ENCODE measurements around the gene TMEM26. TPM values are rescaled to one million over a fixed set of nuclear protein-coding genes. Genes with fewer than 3 reads are reported as not detected.
A peak's percentile ranks its signal among the peaks of the same experiment; 100 is the strongest.

Gene TMEM26
- total RNA-seq, 1 donor from 2014 or later, result 0.18 TPM

DNA sequence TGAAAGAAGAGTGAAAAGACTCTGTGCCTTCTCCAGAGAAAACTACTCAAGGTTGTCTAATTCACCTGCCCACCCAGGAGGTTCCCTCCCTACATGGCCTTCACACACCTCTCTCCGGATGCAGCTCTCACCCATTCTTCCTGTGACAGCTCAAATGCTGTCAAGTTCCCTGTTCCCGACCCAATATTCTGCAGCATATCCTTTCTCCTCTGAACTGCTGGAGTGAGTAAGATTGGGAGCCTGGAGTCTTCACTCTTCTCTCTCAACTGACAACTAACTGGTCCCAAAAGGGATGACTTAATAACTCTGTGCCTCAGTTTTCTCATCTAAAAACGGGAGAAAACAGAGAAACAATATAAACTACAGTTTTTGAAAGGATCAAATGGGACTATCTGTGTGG, 5.1 kb downstream of the TMEM26 start:
- Mint-ChIP-seq H3K4me1 (ENCODE audit: low read depth, unreplicated experiment) (no peaks in the 10 kb centered on the region), H3K36me3 (ENCODE audit: low read depth, unreplicated experiment) (no peaks in the 10 kb centered on the region), H3K4me3 (ENCODE audit: unreplicated experiment) (no peak overlapping the region), H3K27me3 (ENCODE audit: low read depth, unreplicated experiment) (peaks cover 21% of the 10 kb centered on the region), H3K27ac (ENCODE audit: unreplicated experiment) (no peak overlapping the region), H3K9me3 (ENCODE audit: unreplicated experiment) (no peaks in the 10 kb centered on the region)
- Histone ChIP-seq H4K20me1 (ENCODE audit: insufficient read depth, low read length) (no peaks in the 10 kb centered on the region), H3K4me2 (ENCODE audit: low read length) (no peak overlapping the region), H3K4me1 (ENCODE audit: insufficient read depth, low read length) (peaks cover 8% of the 10 kb centered on the region), H3K9me3 (ENCODE audit: insufficient read depth, low read depth, low read length) (no peaks in the 10 kb centered on the region), H2AFZ (ENCODE audit: low read depth, low read length) (no peak overlapping the region), H3K27ac (ENCODE audit: low read depth, low read length) (no peak overlapping the region), H3K36me3 (ENCODE audit: insufficient read depth, low read length) (no peaks in the 10 kb centered on the region), H3K27me3 (ENCODE audit: insufficient read depth, low read length) (no peaks in the 10 kb centered on the region), H3K9ac (ENCODE audit: low read length) (no peak overlapping the region), H3K4me3 (ENCODE audit: insufficient read depth, low read depth, low read length) (no peak overlapping the region), H3K79me2 (ENCODE audit: insufficient read depth, low read length) (no peaks in the 10 kb centered on the region)
- DNase-seq (ENCODE audit: low read depth) (no peak), FAIRE-seq (no peak)
- TF ChIP-seq EZH2 (IDR thresholded peaks at IDR 0.05; ENCODE audit: insufficient read depth, low read length), result no peak
- TF ChIP-seq, protein P1, sequence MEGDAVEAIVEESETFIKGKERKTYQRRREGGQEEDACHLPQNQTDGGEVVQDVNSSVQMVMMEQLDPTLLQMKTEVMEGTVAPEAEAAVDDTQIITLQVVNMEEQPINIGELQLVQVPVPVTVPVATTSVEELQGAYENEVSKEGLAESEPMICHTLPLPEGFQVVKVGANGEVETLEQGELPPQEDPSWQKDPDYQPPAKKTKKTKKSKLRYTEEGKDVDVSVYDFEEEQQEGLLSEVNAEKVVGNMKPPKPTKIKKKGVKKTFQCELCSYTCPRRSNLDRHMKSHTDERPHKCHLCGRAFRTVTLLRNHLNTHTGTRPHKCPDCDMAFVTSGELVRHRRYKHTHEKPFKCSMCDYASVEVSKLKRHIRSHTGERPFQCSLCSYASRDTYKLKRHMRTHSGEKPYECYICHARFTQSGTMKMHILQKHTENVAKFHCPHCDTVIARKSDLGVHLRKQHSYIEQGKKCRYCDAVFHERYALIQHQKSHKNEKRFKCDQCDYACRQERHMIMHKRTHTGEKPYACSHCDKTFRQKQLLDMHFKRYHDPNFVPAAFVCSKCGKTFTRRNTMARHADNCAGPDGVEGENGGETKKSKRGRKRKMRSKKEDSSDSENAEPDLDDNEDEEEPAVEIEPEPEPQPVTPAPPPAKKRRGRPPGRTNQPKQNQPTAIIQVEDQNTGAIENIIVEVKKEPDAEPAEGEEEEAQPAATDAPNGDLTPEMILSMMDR (IDR thresholded peaks at IDR 0.05; ENCODE audit: insufficient read depth, low read depth, low read length), result no peak

GRCh38 chr10:61439058-61439609, 14.0 kb downstream of the TMEM26 start:
- no peak overlapping the region for H3K4me3 Mint-ChIP-seq (ENCODE audit: unreplicated experiment)
- no peaks in the 10 kb centered on the region for H3K36me3 ChIP-seq (ENCODE audit: insufficient read depth, low read length)
- no peak for DNase-seq (ENCODE audit: low read depth)
- H3K4me2 ChIP-seq (ENCODE audit: low read length), result peak overlapping the region; percentile 9
- no peaks in the 10 kb centered on the region for H3K4me1 ChIP-seq (ENCODE audit: insufficient read depth, low read length)
- H3K27me3 Mint-ChIP-seq (ENCODE audit: low read depth, unreplicated experiment), result peaks cover 1% of the 10 kb centered on the region
- no peaks in the 10 kb centered on the region for H4K20me1 ChIP-seq (ENCODE audit: insufficient read depth, low read length)
- no peak overlapping the region for H3K27ac Mint-ChIP-seq (ENCODE audit: unreplicated experiment)
- no peaks in the 10 kb centered on the region for H3K27me3 ChIP-seq (ENCODE audit: insufficient read depth, low read length)
- H3K9ac ChIP-seq (ENCODE audit: low read length), result no peak overlapping the region
- no peak overlapping the region for H3K4me3 ChIP-seq (ENCODE audit: insufficient read depth, low read depth, low read length)
- TF ChIP-seq, protein P1 (IDR thresholded peaks at IDR 0.05; ENCODE audit: insufficient read depth, low read depth, low read length), result no peak
- no peak for TF ChIP-seq EZH2 (IDR thresholded peaks at IDR 0.05; ENCODE audit: insufficient read depth, low read length)
- H3K4me1 Mint-ChIP-seq (ENCODE audit: low read depth, unreplicated experiment), result peaks cover 8% of the 10 kb centered on the region
- H3K9me3 ChIP-seq (ENCODE audit: insufficient read depth, low read depth, low read length), result no peaks in the 10 kb centered on the region
- H3K27ac ChIP-seq (ENCODE audit: low read depth, low read length), result no peak overlapping the region
- H3K36me3 Mint-ChIP-seq (ENCODE audit: low read depth, unreplicated experiment), result no peaks in the 10 kb centered on the region
- no peak for FAIRE-seq
- no peaks in the 10 kb centered on the region for H3K9me3 Mint-ChIP-seq (ENCODE audit: unreplicated experiment)
- no peaks in the 10 kb centered on the region for H3K79me2 ChIP-seq (ENCODE audit: insufficient read depth, low read length)
- no peak overlapping the region for H2AFZ ChIP-seq (ENCODE audit: low read depth, low read length)

DNA sequence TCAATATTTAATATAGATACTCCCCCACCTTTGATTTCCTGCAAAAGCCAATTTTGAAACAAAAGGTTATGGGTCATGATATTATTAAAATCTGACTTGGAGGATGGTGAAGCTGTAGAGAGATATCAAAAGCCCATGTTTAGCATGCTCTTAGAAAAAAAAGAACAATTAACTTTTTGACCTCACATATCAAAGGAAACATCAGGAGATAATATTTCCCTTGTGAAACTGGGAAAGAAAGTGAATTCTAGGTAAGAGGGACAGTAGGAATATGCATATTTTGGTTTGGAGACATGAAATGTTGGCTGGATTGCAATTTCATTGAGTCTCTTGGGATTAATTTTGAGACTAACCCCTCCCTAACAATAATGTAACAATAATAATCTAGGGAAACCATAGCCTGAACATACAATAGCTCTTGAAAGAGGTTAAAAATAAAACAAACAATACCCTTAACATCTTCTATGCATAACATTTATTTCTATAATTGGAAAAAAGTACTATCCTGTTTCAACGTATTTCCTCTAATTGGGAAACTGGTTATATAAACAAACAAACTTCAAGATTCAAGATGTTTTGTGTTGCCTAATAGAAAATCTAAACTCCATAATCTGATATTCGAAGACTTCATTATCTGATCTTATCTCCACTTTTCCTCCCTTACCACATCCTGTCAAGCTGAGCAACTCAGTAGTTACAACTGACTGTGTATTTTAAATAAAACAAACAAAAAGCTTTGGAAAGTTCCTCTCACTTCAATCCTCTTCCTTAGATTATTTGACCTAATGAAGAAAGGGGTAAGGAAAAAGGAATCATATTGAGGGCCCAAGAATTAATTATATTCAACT, 14.8 kb downstream of the TMEM26 start:
- Histone ChIP-seq H3K27ac (ENCODE audit: low read depth, low read length) (no peak overlapping the region), H4K20me1 (ENCODE audit: insufficient read depth, low read length) (no peaks in the 10 kb centered on the region), H3K9ac (ENCODE audit: low read length) (no peak overlapping the region), H3K4me2 (ENCODE audit: low read length) (peak overlapping the region; percentile 9), H3K27me3 (ENCODE audit: insufficient read depth, low read length) (no peaks in the 10 kb centered on the region), H3K9me3 (ENCODE audit: insufficient read depth, low read depth, low read length) (no peaks in the 10 kb centered on the region), H3K4me3 (ENCODE audit: insufficient read depth, low read depth, low read length) (no peak overlapping the region), H3K4me1 (ENCODE audit: insufficient read depth, low read length) (no peaks in the 10 kb centered on the region), H2AFZ (ENCODE audit: low read depth, low read length) (no peak overlapping the region), H3K36me3 (ENCODE audit: insufficient read depth, low read length) (no peaks in the 10 kb centered on the region), H3K79me2 (ENCODE audit: insufficient read depth, low read length) (no peaks in the 10 kb centered on the region)
- Mint-ChIP-seq H3K9me3 (ENCODE audit: unreplicated experiment) (no peaks in the 10 kb centered on the region), H3K27ac (ENCODE audit: unreplicated experiment) (no peak overlapping the region), H3K36me3 (ENCODE audit: low read depth, unreplicated experiment) (no peaks in the 10 kb centered on the region), H3K4me3 (ENCODE audit: unreplicated experiment) (no peak overlapping the region), H3K4me1 (ENCODE audit: low read depth, unreplicated experiment) (peaks cover 8% of the 10 kb centered on the region), H3K27me3 (ENCODE audit: low read depth, unreplicated experiment) (peaks cover 1% of the 10 kb centered on the region)
- no peak for FAIRE-seq
- TF ChIP-seq, protein P1 (IDR thresholded peaks at IDR 0.05; ENCODE audit: insufficient read depth, low read depth, low read length), result no peak
- no peak for TF ChIP-seq EZH2 (IDR thresholded peaks at IDR 0.05; ENCODE audit: insufficient read depth, low read length)
- peak; percentile 48 for DNase-seq (ENCODE audit: low read depth)
